ENCODE data around the gene PTTG1IP.

GRCh38 chr21:44921928-44922327 is 48.4 kb upstream of the PTTG1IP start:
- TF ChIP-seq POLR2A (IDR thresholded peaks at IDR 0.05), result no peak
- TF ChIP-seq, protein P1, sequence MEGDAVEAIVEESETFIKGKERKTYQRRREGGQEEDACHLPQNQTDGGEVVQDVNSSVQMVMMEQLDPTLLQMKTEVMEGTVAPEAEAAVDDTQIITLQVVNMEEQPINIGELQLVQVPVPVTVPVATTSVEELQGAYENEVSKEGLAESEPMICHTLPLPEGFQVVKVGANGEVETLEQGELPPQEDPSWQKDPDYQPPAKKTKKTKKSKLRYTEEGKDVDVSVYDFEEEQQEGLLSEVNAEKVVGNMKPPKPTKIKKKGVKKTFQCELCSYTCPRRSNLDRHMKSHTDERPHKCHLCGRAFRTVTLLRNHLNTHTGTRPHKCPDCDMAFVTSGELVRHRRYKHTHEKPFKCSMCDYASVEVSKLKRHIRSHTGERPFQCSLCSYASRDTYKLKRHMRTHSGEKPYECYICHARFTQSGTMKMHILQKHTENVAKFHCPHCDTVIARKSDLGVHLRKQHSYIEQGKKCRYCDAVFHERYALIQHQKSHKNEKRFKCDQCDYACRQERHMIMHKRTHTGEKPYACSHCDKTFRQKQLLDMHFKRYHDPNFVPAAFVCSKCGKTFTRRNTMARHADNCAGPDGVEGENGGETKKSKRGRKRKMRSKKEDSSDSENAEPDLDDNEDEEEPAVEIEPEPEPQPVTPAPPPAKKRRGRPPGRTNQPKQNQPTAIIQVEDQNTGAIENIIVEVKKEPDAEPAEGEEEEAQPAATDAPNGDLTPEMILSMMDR (IDR thresholded peaks at IDR 0.05), result no peak
- no peak for TF ChIP-seq EP300 (IDR thresholded peaks at IDR 0.05; ENCODE audit: low read depth)
- no peak for TF ChIP-seq POLR2AphosphoS5 (IDR thresholded peaks at IDR 0.05)

All from transverse colon (tissue), 4 donors.